H1 (cell line): ENCODE results near the gene SKOR2. TPM values are rescaled to one million over a fixed set of nuclear protein-coding genes. Genes with fewer than 3 reads are reported as not detected.

Experiments used
- CTCF ChIA-PET: fragments of 300-600 bp; sonication (Branson Sonifier 250); formaldehyde crosslinking; loops from one replicate; lab custom pipeline; 2021; ENCODE audit not compliant: partially characterized antibody; lab: Charles Lee
- POLR2A ChIA-PET: fragments of 300-600 bp; sonication (Branson Sonifier 250); formaldehyde crosslinking; loops from one replicate; lab custom pipeline; 2021; ENCODE audit warnings: inconsistent platforms; ENCODE audit not compliant: partially characterized antibody; lab: Charles Lee
- DNase-seq, 2 experiments: peaks; one replicate each; pipeline versions ENCODE4 v3.0.0 to v3.0.0-alpha.2; 2010 to 2022; ENCODE audit warnings: low spot score in 2 of 2, low read depth in 1 of 2, mixed read lengths in 1 of 2
- FAIRE-seq: peaks from 2 replicates; lab custom pipeline; 2011; peaks lifted over from hg19 to GRCh38; lab: Jason Lieb, UNC
- H2AFZ ChIP-seq: 2 replicates; pipeline ENCODE4 v1.8.1; 2012; ENCODE audit warnings: low read length, inconsistent platforms
- H2AK5ac ChIP-seq: 2 replicates; pipeline ENCODE4 v1.6.1; 2013; ENCODE audit warnings: low read depth, low read length
- H2BK120ac ChIP-seq: replicated peaks from 2 replicates; pipeline ENCODE3; 2013; ENCODE audit warnings: low read depth, low read length, inconsistent platforms
- H2BK12ac ChIP-seq: 2 replicates; pipeline ENCODE4 v1.6.1; 2013; ENCODE audit warnings: low read depth, low read length
- H2BK15ac ChIP-seq: 2 replicates; pipeline ENCODE4 v1.6.1; 2013; ENCODE audit warnings: low read length
- H2BK20ac ChIP-seq: 2 replicates; pipeline ENCODE4 v1.6.1; 2013; ENCODE audit warnings: low read length
- H2BK5ac ChIP-seq: 2 replicates; pipeline ENCODE4 v1.6.1; 2013; ENCODE audit warnings: low read depth, low read length
- H3K14ac ChIP-seq: 2 replicates; pipeline ENCODE4 v1.6.1; 2013; ENCODE audit warnings: inconsistent platforms; ENCODE audit not compliant: insufficient read length
- H3K18ac ChIP-seq: 2 replicates; pipeline ENCODE4 v1.6.1; 2013; ENCODE audit warnings: low read length; ENCODE audit errors: extremely low read depth
- H3K23ac ChIP-seq: 2 replicates; pipeline ENCODE4 v1.6.1; 2013; ENCODE audit warnings: inconsistent platforms; ENCODE audit not compliant: insufficient read length
- H3K23me2 ChIP-seq: 2 replicates; pipeline ENCODE4 v1.6.1; 2013; ENCODE audit warnings: low read depth, low read length
- H3K27ac ChIP-seq: 2 replicates; pipeline ENCODE4 v1.6.1; 2011; ENCODE audit warnings: low read depth, low read length, inconsistent platforms
- H3K27me3 ChIP-seq, 4 experiments: replicated peaks in 1 of 4; 1 replicate in 1 of 4; 2 replicates in 3 of 4; pipeline versions ENCODE4 v1.6.1 to v1.8.1; 2011 to 2013; ENCODE audit warnings: low read length in 3 of 4, mild to moderate bottlenecking in 3 of 4, inconsistent platforms in 2 of 4, mixed read lengths in 2 of 4, moderate library complexity in 1 of 4; ENCODE audit not compliant: control insufficient read depth in 3 of 4, insufficient read depth in 3 of 4; ENCODE audit errors: extremely low read depth in 1 of 4
- H3K36me3 ChIP-seq, 4 experiments: 2 replicates each; pipeline versions ENCODE4 v1.6.1 to v1.8.1; 2011 to 2013; ENCODE audit warnings: mild to moderate bottlenecking in 4 of 4, low read length in 3 of 4, moderate library complexity in 2 of 4, control low read depth in 1 of 4, inconsistent platforms in 1 of 4; ENCODE audit not compliant: insufficient read depth in 4 of 4, control insufficient read depth in 2 of 4
- H3K4ac ChIP-seq: replicated peaks from 2 replicates; pipeline ENCODE3; 2013; ENCODE audit warnings: low read length, low read depth, mixed read lengths, inconsistent platforms; ENCODE audit not compliant: insufficient read length
- H3K4me1 ChIP-seq, 4 experiments: replicated peaks in 1 of 4; 1 replicate in 1 of 4; 2 replicates in 3 of 4; pipeline versions ENCODE4 v1.6.1 to v1.8.1; 2011 to 2013; ENCODE audit warnings: low read length in 3 of 4, inconsistent platforms in 2 of 4, mixed read lengths in 1 of 4; ENCODE audit not compliant: insufficient read depth in 4 of 4, control insufficient read depth in 3 of 4
- H3K4me2 ChIP-seq, 2 experiments: 2 replicates each; pipeline versions ENCODE4 v1.6.1 to v1.8.1; 2011 to 2013; ENCODE audit warnings: low read depth in 2 of 2, low read length in 2 of 2, control low read depth in 1 of 2, inconsistent platforms in 1 of 2, mild to moderate bottlenecking in 1 of 2; ENCODE audit not compliant: insufficient read depth in 1 of 2
- H3K4me3 ChIP-seq, 4 experiments: fragments of 200-600, 300-600 bp in 1 of 4; sonication (generic), shearing (Covaris generic), sonication (Bioruptor Twin) in 1 of 4; 2 replicates each; pipeline versions ENCODE4 v1.5.1 to v1.8.1; 2011 to 2016; ENCODE audit warnings: low read length in 4 of 4, low read depth in 3 of 4, control low read depth in 2 of 4, inconsistent platforms in 2 of 4, mild to moderate bottlenecking in 2 of 4, mixed read lengths in 1 of 4, moderate library complexity in 1 of 4; ENCODE audit not compliant: insufficient read depth in 2 of 4; ENCODE audit errors: extremely low read depth in 1 of 4
- H3K56ac ChIP-seq: replicated peaks from 2 replicates; pipeline ENCODE3; 2013; ENCODE audit warnings: low read depth, mild to moderate bottlenecking, mixed read lengths, low read length, inconsistent platforms; ENCODE audit not compliant: insufficient read length
- H3K79me1 ChIP-seq: 2 replicates; pipeline ENCODE4 v1.6.1; 2013; ENCODE audit warnings: low read depth, low read length, control low read depth
- H3K79me2 ChIP-seq, 2 experiments: 2 replicates each; pipeline versions ENCODE4 v1.6.1 to v1.8.1; 2012 to 2013; ENCODE audit warnings: low read length in 2 of 2, mild to moderate bottlenecking in 2 of 2, inconsistent platforms in 1 of 2; ENCODE audit not compliant: insufficient read depth in 2 of 2, control insufficient read depth in 1 of 2
- H3K9ac ChIP-seq, 4 experiments: replicated peaks in 1 of 4; 1 replicate in 1 of 4; 2 replicates in 3 of 4; pipeline versions ENCODE4 v1.6.1 to v1.8.1; 2011 to 2013; ENCODE audit warnings: low read depth in 3 of 4, low read length in 3 of 4, control low read depth in 2 of 4, mild to moderate bottlenecking in 2 of 4, moderate library complexity in 2 of 4, inconsistent platforms in 1 of 4; ENCODE audit errors: extremely low read depth in 1 of 4
- H3K9me3 ChIP-seq, 2 experiments: 2 replicates each; pipeline versions ENCODE4 v1.6.1 to v1.8.1; 2012 to 2013; ENCODE audit warnings: mild to moderate bottlenecking in 2 of 2, moderate library complexity in 2 of 2, control low read depth in 1 of 2, inconsistent platforms in 1 of 2, low read depth in 1 of 2, low read length in 1 of 2, mixed read lengths in 1 of 2; ENCODE audit not compliant: insufficient read depth in 2 of 2
- H4K20me1 ChIP-seq, 2 experiments: replicated peaks in 1 of 2; 2 replicates each; pipeline versions ENCODE3 to v1.8.1; 2011 to 2013; ENCODE audit warnings: inconsistent platforms in 2 of 2, low read length in 2 of 2, mild to moderate bottlenecking in 1 of 2; ENCODE audit not compliant: insufficient read depth in 2 of 2, control insufficient read depth in 1 of 2
- H4K5ac ChIP-seq: 2 replicates; pipeline ENCODE4 v1.6.1; 2013; ENCODE audit warnings: low read length, low read depth, mixed read lengths, inconsistent platforms; ENCODE audit not compliant: insufficient read length
- H4K8ac ChIP-seq: 2 replicates; pipeline ENCODE4 v1.8.0; 2013; ENCODE audit warnings: mild to moderate bottlenecking, moderate library complexity, low read length, inconsistent platforms; ENCODE audit not compliant: insufficient read depth; ENCODE audit errors: extremely low read depth
- H4K91ac ChIP-seq: replicated peaks from 2 replicates; pipeline ENCODE3; 2013; ENCODE audit warnings: low read length, mixed read lengths, inconsistent platforms; ENCODE audit not compliant: insufficient read length
- BRCA1 ChIP-seq: IDR thresholded peaks from 2 replicates; pipeline ENCODE4 v1.6.1; 2012; ENCODE audit warnings: low read depth, low read length, improper control_type of control experiment
- CEBPB ChIP-seq: IDR thresholded peaks from 2 replicates; pipeline ENCODE4 v1.6.1; 2012; ENCODE audit warnings: low read depth, low read length
- CHD2 ChIP-seq: IDR thresholded peaks from 2 replicates; pipeline ENCODE4 v1.6.1; 2012; ENCODE audit warnings: low read length, improper control_type of control experiment
- CREB1 ChIP-seq: IDR thresholded peaks from 2 replicates; pipeline ENCODE4 v1.6.1; 2012; ENCODE audit warnings: inconsistent platforms
- CTCF ChIP-seq, 3 experiments: IDR thresholded peaks; 1 replicate in 2 of 3; 2 replicates in 1 of 3; pipeline versions ENCODE4 v1.5.1 to v1.6.1; 2011; ENCODE audit warnings: low read length in 3 of 3, mild to moderate bottlenecking in 3 of 3, inconsistent platforms in 2 of 3, low read depth in 1 of 3, moderate library complexity in 1 of 3; ENCODE audit not compliant: insufficient read depth in 1 of 3; ENCODE audit errors: control extremely low read depth in 1 of 3
- E2F6 ChIP-seq: IDR thresholded peaks from 2 replicates; pipeline ENCODE4 v1.6.1; 2012; ENCODE audit warnings: inconsistent platforms
- TAF7 ChIP-seq: optimal IDR thresholded peaks from 2 replicates; pipeline ENCODE3; 2011; ENCODE audit warnings: low read depth, mild to moderate bottlenecking, inconsistent platforms, low read length, moderate library complexity, borderline replicate concordance
- WGBS, 2 experiments: shearing (Covaris generic) in 1 of 2; methylation state at CpG; one replicate each; pipeline versions ENCODE4 v1.1.6 to v1.1.7; 2013 to 2015; ENCODE audit warnings: low lambda C conversion rate in 2 of 2, mixed read lengths in 2 of 2, inconsistent platforms in 1 of 2, low coverage in 1 of 2, missing lambda C conversion rate in 1 of 2; ENCODE audit not compliant: insufficient replicate concordance in 2 of 2, insufficient coverage in 1 of 2, insufficient read length in 1 of 2; ENCODE audit errors: extremely low coverage in 1 of 2, missing lambda C conversion rate in 1 of 2; 5-methylcytosine and 5-hydroxymethylcytosine counted together
- polyA plus RNA-seq, 7 experiments: library from polyadenylated mRNA; depleted of rRNA in 3 of 7; stranded (reverse) in 5 of 7; unstranded in 2 of 7; fragments of >200 nt in 5 of 7; fragments of 200-250 nt in 2 of 7; gene quantifications; 1 replicate in 5 of 7; 2 replicates in 1 of 7; 4 replicates in 1 of 7; pipeline versions ENCODE4 v1.2.1 to v1.2.3, GENCODE V29; 2011 to 2013; ENCODE audit warnings: missing spikeins in 2 of 7, mixed read lengths in 2 of 7
- total RNA-seq: library from RNA; stranded (reverse); fragmentation: NEBNext Ultra II Directional; extraction: Animal tissue kit (Norgen Biotek cat#: 25700); gene quantifications from 2 replicates; pipeline ENCODE4 v1.2.1, GENCODE V29; 2021

The SKOR2 gene
- total and polyA plus RNA-seq, 2 of the 8 experiments (the other 6 are each of a cell fraction or from before 2014, with no cell fraction given): 0.05 to 0.11 TPM

GRCh38 chr18:47264308-47264700 lies 12.8 kb upstream of the SKOR2 start:
- TF ChIP-seq BRCA1 (no peak), CEBPB (no peak), CHD2 (no peak), E2F6 (no peak), TAF7 (no peak), CTCF (IDR thresholded peaks at IDR 0.05; ENCODE audit: control extremely low read depth in 1 of 3, insufficient read depth in 1 of 3, low read depth in 1 of 3, low read length in 3 of 3) (no peak), CREB1 (no peak)
- H4K91ac ChIP-seq: no peak overlapping the region
- no peaks in the 10 kb centered on the region; a peak in 1 of 4 replicates for H3K9me3 ChIP-seq
- H2AFZ ChIP-seq: peak overlapping the region; percentile 93; the same call in 1 of the 2 replicates
- FAIRE-seq: no peak
- no peak overlapping the region for H3K56ac ChIP-seq
- POLR2A ChIA-PET: interaction anchor here (1.4 kb wide), 1 partner anchor 10 kb away, joined by 3 read pairs; no protein-coding TSS in a partner anchor
- H2BK20ac ChIP-seq: no peak overlapping the region
- peaks cover 6 to 12% of the 10 kb centered on the region in 2 experiments for H4K20me1 ChIP-seq
- peaks cover 5 to 24% (median 16%) of the 10 kb centered on the region in 4 experiments for H3K4me1 ChIP-seq
- no peak overlapping the region for H3K23ac ChIP-seq
- WGBS, 2 experiments: 17% methylated on average over 10 of the region's 10 CpGs; no CpG with 5 or more reads in 1 of the 2 experiments
- no peak overlapping the region for H3K27ac ChIP-seq
- H3K9ac ChIP-seq: no peak overlapping the region; a peak in 1 of 7 replicates
- H2BK15ac ChIP-seq: no peak overlapping the region
- CTCF ChIA-PET: interaction anchor here (0.8 to 10.0 kb wide), 9 partner anchors 11 to 490 kb away, joined by 3 to 146 read pairs (median 9); partner anchors contain the start of gene SKOR2
- H3K23me2 ChIP-seq: peaks cover 14% of the 10 kb centered on the region; the same call in 1 of the 2 replicates
- no peak overlapping the region for H2BK5ac ChIP-seq
- H3K4me3 ChIP-seq: peak overlapping the region; percentile 55 to 84 (median 78)
- H3K18ac ChIP-seq: no peak overlapping the region
- H3K14ac ChIP-seq: no peak overlapping the region
- no peak for DNase-seq
- H2BK120ac ChIP-seq: no peak overlapping the region
- H2AK5ac ChIP-seq: no peak overlapping the region
- no peaks in the 10 kb centered on the region for H3K79me1 ChIP-seq
- no peak overlapping the region for H2BK12ac ChIP-seq
- no peaks in the 10 kb centered on the region for H3K79me2 ChIP-seq
- H3K4ac ChIP-seq: no peak overlapping the region
- H4K5ac ChIP-seq: no peak overlapping the region
- peak overlapping the region; percentile 82 to 98 for H3K4me2 ChIP-seq
- H3K36me3 ChIP-seq: 0 out of 8 replicates have a peak, but pooled peaks cover 0 to 2% (median 0%) of the 10 kb centered on the region in 4 experiments
- H4K8ac ChIP-seq: no peak overlapping the region
- peaks cover 54 to 74% (median 63%) of the 10 kb centered on the region in 4 experiments for H3K27me3 ChIP-seq
